AG09319 (cell line): ENCODE data around the gene DNAH17.

Source experiments
- DNase-seq: peaks from one replicate; pipeline ENCODE4 v3.0.0-alpha.2; 2010; ENCODE audit warnings: low read depth; ENCODE audit errors: extremely low read depth
- TF ChIP-seq, protein P1 (sequence below): IDR thresholded peaks from 2 replicates; pipeline ENCODE4 v1.5.1; 2011; ENCODE audit warnings: low read depth, mild to moderate bottlenecking, inconsistent platforms, low read length, moderate library complexity

The DNAH17 gene

DNA sequence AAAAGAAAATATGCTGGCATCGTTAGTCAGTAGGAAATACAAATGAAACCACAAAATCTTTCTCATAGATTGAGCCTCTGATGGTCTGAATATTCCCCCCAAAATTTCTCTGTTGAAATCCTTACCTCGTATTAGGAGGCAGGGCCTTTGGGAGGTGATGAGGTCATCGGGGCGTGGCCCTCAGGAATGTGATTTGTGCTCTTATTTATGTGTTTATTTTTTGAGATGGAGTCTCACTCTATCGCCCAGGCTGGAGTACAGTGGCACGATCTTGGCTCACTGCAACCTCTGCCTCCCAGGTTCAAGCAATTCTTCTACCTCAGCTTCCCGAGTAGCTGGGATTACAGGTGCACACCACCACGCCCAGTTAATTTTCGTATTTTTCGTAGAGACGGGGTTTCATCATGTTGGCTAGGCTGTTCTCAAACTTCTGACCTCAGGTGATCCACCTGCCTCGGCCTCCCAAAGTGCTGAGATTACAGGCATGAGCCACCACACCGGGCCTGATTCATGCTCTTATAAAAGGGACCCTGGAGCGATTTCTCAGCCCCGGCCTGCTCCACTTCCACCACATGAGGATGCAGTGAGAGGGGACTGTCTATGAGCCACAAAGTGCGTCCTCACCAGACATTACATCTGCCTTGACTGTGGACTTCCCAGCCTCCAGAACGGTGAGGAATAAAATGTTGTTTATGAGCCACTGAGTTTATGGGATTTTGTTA, 53.1 kb downstream of the DNAH17 start:
- TF ChIP-seq, protein P1, sequence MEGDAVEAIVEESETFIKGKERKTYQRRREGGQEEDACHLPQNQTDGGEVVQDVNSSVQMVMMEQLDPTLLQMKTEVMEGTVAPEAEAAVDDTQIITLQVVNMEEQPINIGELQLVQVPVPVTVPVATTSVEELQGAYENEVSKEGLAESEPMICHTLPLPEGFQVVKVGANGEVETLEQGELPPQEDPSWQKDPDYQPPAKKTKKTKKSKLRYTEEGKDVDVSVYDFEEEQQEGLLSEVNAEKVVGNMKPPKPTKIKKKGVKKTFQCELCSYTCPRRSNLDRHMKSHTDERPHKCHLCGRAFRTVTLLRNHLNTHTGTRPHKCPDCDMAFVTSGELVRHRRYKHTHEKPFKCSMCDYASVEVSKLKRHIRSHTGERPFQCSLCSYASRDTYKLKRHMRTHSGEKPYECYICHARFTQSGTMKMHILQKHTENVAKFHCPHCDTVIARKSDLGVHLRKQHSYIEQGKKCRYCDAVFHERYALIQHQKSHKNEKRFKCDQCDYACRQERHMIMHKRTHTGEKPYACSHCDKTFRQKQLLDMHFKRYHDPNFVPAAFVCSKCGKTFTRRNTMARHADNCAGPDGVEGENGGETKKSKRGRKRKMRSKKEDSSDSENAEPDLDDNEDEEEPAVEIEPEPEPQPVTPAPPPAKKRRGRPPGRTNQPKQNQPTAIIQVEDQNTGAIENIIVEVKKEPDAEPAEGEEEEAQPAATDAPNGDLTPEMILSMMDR, result no peak
- no peak for DNase-seq

DNA sequence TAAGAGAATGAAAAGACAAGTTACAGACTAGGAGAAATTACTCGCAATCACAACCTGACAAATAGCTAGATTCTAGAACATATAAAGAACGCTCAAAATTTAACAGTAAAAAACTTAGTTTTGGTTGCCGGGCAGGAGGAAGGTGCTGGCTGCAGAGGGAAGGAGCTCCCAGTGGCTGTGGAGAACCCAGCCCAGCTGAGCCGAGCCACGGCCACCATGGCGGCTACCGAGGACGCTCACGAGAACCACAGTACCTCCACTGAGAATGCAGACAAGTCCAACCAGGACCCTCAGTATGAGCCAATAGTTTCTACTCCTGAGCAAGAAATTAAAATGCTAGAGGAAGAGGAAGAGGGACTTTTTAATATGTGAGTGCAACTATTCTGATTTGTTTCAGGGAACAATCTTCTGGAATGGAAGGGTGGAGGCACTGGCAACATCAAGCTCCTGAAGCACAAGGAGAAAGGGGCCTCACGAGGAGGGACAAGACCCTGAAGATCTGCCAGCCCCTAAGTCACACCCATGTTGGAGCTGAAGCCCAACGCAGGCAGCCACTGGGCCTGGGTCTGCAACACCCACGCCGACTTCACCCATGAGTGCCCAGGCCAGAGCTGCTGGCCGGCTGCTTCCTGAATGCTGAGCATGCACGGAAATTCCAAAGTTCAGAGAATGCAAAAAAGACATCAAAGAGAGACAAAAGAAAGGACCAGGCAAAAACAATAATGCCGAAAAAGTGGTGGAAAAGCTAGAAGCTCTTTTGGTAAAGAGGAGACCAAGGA, 55.0 kb downstream of the DNAH17 start:
- TF ChIP-seq, protein P1, result no peak

DNA sequence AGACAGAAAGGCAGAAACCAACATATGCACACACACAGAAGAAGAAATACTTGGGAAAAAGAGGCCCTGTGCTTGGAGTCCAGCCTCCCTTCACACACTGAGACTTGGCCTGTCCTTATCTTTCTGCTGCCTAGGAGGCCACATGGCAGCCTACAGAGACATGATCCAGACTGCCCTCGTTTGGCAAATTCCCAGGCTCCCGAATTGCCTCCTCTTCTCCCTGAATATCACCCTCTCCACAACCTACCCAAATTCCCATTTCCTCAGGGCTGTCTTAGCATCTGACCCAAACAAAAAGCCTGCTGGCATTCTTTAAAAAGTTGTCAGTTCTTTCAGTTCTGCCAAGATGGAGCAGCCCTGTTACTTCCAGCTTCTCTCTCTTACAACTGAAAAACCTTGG, 59.8 kb downstream of the DNAH17 start:
- no peak for DNase-seq
- TF ChIP-seq, protein P1, result no peak

More for the DNA sequence above, 55.0 kb downstream of the DNAH17 start:
- no peak for DNase-seq

DNA sequence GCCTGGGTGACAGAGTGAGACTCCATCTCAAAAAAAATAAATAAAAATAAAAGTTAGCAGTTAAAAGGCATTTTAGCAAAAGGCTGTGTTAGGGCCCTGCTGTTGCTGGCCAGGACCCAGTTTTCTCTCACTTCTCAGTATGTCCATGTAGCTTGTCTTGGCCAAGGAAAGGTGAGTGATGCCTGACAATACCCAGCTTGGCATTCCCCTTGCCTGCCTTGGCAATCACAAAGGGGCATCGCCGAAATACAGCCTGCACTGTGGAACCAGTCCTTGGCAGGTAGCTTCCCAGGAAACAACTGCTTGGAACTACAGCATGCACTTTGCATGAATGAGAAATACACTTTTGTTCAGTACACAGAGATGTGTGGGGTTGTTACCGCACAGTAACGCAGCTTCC, 61.7 kb downstream of the DNAH17 start:
- TF ChIP-seq, protein P1, result no peak
- DNase-seq, result no peak

DNA sequence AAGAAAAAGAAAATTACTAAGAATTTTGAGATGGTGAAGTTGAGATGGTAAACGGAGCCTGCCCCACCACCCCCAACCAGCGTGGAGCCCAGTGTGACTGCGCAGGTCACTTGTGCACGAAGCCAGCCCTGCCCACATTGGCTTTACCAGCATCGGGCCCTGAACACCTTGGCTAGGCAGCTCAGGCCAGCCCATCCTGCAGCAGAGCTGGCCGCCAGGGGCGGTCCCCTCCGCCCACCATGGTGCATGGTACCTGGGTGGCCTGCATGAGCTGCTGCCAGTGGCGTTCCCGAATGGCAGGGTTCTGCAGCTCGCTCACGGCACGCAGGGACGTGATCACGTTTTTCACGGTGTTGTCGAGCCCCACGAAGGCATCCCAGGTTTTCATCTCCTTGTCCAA, 62.7 kb downstream of the DNAH17 start:
- TF ChIP-seq, protein P1, result no peak

DNA sequence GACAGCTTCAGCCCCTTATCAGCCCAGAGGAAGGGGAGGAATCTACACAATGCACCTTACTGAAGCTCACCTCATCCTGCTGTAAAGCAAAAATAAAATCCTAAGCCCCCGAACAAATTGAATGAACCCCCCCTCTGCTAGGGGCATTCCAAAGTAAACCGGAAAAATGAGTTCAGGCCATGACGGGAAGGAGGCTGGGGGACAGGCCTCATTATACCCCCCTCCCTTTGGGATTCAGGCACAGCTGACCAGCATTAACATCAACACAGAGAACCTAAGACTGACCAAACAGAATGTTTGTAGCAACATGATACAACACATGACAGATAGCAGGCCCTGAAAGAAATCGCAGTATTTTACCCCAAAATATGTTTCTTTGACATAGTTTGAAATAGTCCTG, 64.2 kb downstream of the DNAH17 start:
- TF ChIP-seq, protein P1, result no peak
- no peak for DNase-seq

More for the DNA sequence above, 62.7 kb downstream of the DNAH17 start:
- no peak for DNase-seq
